Occipital lobe (tissue), 2 donors: ENCODE data around the gene RCAN2. TPM values are rescaled to one million over a fixed set of nuclear protein-coding genes. Genes with fewer than 3 reads are reported as not detected.
"Not testable (repeated sequence)": the region's sequence is repeated elsewhere in the genome, so short reads cannot be mapped to it uniquely, and the experiment has no call there.

Experiments
- DNase-seq: peaks from one replicate; lab custom pipeline; 2025; lab: John Stamatoyannopoulos, UW
- total RNA-seq: library from RNA; depleted of rRNA; stranded (reverse); fragments of >200 nt; gene quantifications from one replicate; pipeline ENCODE4 v1.2.3, GENCODE V29; 2014

Gene RCAN2
- total RNA-seq, 1 donor from 2014 or later: 7.0 TPM

DNA sequence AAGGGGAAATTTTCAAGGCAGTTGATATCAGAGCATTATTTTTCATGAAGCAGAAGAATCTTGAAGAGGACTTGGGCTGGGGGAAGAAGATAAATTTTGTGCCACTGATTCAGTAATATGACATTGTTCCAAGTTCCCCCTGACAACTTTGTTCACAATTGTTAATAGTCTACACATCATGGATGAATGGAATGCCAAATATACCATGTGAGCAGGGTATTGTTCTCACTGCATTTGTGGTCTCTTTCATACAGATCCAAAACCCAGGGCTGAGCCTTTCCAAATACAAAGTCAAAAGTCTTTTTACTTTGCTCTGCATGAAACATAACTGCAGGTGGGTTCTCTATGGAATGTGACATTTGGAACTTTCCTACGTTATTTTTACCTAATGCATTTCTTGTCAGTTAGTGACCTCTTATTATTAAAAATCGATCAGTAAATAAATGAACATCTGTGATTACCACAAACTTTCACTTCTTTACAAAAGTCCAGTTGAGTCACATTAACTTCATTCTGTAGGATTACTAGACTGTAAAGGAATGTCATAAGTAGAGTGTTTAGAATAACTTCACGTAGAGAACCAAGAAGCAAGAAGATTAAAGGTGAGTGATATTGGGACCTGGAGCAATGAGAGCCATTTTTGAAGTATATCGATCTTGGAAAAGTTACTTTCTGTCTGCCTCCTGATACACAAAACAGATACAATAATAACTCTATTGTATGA lies 100.9 kb downstream of the RCAN2 start:
- no peak for DNase-seq

DNA sequence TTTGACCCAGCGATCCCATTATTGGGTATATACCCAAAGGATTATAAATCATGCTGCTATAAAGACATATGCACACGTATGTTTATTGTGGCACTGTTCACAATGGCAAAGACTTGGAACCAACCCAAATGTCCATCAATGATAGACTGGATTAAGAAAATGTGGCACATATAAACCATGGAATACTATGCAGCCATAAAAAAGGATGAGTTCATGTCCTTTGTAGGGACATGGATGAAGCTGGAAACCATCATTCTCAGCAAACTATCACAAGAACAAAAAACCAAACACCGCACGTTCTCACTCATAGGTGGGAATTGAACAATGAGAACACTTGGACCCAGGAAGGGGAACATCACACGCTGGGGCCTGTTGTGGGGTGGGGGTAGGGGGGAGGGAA lies 103.5 kb downstream of the RCAN2 start:
- DNase-seq: not testable (repeated sequence)

DNA sequence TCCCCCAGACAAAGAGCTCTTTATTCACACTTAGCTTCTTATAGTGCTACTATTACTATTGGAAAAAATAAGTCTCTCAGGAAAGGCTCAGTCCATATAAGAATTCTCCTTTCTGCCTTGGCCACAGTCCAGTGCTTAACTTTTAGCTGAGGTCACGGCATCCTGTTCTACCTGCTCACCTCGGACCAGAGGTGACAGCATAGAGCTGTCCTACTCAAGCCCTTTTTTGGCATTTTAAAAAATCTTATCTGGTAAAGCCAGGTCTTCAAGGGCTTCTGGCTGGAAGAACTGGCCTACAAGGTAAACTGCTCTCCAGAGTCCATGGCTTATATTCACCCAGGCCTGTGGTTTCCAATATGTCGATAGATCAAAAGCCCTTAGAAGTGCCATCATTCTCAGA lies 109.7 kb downstream of the RCAN2 start:
- no peak for DNase-seq

DNA sequence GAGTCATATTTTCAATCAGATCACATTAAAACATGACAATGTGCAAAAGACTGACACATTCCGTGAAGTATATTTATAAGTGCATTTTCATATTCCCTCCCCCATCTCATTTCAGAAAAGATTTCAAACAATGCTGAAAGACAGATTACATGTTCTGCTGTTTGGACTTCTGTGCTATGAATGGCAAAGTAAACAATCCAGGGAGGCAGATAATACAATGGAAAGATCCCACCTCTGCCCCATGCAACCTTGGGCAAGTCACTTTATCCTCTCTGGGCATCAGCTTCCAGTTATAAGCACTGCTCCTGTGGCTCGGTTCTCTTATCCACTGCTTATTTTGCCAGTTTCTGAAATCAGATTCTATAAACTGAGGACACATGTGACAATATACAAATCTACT lies 110.2 kb downstream of the RCAN2 start:
- no peak for DNase-seq

DNA sequence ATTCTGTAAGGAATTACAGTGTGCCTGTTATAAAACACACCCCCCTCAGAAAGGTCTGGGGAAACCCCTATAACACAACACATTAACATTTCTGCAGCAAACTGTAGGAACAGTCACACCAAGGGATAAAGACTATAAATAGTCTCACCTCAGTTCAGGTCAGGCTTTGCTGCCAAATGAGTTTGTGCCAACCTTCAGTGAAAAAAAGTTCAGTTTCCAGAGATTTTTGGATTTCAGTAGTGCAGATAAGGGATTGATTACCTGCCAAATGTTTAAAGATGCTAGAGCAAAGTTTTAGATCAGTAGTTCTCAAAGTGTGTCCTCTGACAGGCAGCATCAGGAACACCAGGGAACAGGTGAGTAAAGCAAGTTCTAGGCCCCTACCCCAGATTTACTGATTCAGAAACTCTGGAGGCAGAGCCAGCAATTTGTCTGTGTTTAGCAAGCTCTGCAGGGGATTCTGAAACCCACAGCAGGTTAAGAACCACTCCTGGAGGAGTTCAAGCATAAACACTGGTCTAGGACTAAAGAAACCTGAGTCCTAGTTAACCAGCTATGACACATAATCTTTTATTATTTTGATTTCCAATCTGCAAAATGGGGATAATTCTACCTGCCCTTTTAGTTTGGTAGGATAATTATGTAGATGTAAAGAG lies 111.0 kb downstream of the RCAN2 start:
- DNase-seq: no peak

DNA sequence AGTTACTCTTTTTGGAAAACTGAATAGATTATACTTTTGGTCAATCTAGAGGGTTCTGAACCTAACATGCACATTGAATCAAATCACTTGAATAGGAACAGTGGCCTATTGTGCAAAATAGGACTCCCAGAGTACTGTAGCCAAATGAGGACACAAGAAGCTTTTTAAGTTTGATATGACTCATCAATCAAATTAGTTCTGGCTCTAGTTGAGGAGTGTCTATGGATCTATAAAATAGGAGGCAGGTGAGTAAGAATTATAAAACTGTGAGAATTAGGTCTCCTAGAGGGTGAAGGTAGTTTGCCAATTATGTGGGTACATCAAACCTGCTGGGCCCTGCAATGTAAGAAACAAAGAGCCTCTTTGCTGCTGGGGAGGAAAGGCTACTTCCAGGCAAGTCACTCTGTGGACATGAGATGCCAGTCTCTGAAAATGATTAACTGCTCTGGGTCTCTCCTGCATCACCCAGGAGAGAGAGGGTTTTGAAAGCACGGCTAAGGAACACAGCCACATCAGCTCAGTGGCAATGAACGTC lies 112.3 kb downstream of the RCAN2 start:
- DNase-seq: no peak

DNA sequence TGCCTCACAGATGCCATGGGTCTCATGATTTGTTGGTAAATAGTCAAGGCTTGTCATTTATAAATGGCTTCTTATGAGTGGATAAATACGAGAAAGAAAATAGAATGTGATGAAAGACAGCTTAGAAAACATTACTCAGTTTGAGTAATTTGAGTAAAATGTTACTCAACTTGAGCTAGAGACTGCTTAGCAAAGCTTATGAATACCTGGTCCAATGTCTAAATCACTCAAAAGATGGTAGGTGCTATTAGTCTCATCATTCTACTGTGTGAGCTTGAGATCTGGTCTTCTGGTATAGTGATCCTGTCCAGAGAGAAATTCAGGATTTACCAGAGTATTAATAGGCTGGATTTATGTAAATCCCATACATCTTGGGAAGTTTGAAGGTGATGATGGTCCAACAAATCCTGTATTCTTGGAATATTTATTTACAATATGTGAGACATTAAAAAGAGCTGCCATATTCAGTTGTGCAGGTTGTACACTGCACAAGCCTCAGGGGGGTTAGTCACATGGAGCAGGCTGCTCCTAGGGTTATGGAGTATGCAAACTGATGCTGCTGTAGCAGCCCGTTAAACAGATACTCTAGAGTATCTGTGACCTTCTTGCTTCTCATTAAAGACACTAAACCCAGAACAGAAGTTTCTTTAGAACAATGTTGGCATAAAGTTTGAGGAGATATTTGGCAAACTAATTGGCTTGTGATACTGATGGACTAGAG lies 112.9 kb downstream of the RCAN2 start:
- DNase-seq: no peak

DNA sequence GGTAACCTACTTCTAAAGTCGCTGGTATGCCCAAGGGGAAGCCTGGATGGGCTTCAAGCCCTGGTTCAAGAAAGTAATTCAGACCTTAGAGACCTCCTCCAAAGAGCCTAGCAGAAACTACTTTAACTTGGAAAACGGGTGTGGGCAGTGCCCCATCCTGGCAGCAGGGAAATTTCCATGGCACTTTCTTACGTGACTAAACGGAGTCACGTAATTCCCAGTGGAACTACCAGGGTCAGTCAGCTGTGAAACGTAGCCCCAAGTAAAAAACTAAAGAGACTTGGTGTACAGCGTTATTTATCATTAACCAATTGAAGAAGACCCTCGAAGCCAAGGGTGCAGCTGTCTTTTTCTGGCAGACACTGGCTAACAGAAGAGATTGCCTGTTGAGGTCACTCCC lies 114.0 kb downstream of the RCAN2 start:
- DNase-seq: no peak

DNA sequence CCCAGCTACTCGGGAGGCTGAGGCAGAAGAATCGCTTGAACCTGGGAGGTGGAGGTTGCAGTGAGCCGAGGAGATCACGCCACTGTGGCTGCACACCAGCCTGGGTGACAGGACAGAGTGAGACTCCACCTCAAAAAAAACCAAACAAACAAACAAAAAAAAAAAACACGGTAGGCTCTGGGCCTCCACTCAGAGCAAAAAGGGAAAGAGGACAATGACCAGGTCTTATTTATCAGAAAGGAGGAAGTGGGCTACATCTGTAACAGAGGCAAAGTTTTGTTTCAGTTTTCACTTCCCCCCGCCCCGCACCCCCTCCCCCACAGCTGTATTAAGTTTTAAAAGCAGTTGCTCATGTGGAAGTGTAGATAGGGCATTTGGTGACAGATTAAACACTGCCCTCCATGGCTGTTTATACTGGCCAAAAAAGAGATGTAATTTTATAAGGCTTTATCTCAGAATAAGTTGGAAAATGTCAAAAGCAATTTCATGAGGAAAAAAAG lies 114.6 kb downstream of the RCAN2 start:
- no peak for DNase-seq

DNA sequence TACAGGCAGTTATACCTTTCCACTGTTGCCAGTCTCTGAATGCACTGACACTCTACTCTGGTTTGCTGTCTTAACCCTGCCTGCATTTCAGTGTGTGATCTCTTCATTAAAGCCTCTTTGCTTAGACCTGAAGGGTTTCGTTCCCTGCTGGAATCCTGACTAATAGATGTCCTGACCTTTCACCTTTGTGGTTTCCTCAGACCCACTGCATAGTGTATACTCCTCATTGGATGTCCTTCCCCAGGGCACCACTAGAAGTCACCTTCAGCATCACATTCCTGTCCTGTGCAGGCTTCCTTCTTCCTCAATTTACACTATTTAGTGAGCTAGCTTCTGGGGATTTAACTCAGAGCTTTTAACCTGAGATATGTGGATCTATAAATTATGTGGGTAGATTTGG lies 120.6 kb downstream of the RCAN2 start:
- DNase-seq: no peak

DNA sequence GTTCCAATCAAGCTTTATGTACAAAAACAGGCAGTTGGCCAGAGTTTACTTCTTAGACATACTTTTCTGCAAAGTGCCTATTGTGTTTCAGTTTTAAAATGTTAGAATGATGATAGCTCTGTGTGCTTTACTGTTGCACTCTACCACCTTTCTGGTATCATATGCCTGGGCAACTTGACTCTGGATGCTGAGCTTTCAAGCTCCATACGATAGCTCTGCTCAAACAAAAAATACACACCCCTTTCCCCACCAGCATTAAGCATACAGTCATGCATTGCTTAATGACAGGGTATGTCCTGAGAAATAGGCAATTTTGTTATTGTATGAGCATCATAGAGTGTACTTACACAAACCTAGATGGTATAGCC lies 123.1 kb downstream of the RCAN2 start:
- no peak for DNase-seq

DNA sequence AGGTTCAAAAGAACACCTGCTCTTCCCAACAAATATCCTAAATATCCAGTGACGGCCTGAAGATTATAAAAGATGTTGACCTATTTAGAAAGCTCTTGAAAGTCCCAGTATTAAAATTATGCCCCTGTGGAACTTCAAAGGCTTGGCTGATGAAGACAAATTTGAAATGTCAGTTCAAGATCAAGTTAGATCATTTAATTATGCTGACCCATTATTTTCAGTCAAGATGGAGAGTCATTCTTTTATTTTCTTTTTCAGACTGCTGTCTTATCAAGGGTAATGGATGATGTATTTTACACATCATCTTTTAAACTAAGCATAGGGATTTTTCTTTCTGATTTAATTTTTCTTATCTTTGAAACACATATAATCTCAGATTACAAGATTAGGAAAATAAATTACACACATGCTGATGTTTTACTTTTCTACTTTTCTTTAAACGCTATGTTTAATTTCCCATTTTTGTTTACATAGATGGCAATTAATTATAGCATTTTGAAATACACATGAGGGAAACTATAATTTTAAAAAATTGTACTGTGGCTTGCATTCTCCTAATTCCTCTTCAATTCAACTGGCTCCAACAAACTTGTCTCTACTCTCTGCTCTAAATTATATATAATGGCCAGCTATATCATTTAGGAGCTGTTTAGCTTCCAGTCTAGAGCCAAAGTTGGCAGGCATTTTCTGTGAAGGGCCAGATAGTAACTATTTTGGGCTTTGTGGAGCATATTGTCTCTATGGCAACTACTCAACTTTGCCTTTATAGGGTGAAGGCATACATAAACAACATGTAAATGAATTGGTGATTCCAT lies 123.7 kb downstream of the RCAN2 start:
- no peak for DNase-seq

DNA sequence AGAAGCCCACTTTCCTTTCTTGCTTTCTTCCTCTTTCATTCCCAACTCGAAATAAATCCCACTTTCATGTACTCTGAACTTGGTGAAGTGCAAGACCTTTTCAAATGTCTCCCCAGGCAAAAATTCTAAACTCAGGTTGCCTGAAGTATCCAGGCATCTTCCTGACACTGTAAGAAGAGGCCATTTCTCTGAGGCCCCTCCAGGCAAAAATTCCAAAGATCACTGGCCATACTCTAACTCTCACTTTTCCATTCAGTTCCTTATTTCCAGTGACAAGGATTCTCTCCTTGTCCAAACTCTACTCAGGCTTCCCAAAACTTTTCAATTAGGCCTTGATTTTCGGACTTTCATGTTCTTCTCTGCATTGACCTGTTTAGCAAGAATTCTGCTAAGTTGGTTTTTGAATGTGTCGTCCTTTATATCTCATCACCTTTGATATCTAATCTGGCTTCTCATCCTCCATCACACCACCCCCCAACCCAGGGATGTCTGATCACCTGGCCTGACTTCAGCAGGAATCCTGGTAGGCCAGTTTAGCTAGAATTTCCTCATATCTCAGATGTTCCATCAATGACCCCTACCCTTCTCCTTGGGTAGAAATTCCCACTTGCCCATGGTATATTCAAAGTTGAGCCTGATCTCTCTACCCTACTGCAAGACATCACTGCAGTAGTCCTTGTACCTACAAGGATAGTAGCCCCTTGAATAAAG lies 124.9 kb downstream of the RCAN2 start:
- no peak for DNase-seq

DNA sequence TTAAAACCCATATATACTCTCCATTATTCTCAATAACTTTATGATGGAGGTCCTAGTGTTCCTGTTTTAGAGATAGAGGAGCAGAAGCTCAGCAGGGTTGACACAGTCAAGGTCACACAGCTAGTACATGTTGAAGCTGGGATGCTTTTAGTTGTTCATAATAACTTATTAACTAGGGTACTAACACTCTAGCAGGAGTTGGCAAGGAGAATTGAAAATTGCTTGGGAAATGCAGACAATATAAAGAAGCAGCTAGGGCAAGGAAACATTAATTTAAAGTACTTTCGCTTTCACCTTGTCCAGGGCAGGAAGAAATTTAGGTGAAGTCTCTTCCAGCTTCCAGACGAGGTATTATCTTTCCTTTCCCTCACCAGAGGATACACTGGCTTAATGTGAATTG lies 133.7 kb downstream of the RCAN2 start:
- no peak for DNase-seq

DNA sequence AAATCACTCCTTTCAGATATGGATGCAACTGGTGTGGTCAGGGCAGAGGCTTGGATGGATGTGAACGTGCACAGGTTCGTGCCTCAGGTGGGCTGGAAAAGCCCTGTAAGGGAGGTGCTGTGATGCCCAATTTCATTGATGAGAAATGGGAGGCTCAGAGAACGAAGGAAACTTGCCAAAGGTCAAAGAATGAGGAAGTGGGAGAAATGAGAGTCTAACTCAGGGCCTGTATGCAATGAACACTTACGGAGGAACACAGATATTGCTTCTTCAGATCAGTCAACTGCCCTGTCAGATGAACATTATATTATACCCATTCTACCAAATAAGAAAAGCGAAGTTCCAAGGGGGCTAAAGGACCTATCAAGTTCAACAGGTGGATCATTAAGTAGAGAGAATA lies 134.7 kb downstream of the RCAN2 start:
- no peak for DNase-seq

DNA sequence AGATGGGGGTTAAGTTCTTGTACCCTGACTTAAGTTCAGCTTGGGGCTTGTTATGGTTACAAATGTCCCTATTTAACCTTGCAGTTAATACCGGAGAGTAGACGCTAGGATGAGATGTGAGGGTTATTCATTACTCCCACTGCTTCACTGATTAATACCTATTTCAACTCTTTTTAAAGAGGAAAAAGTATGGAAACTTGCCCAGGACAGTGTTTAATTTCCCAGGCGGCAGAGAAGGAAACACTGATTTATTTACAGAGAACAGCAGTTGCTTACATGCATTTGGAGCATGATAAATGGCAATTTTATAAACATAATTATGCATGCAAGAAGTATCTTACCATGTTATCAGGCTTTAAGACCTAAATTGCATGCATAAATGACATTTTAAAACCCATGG lies 137.7 kb downstream of the RCAN2 start:
- DNase-seq: no peak

DNA sequence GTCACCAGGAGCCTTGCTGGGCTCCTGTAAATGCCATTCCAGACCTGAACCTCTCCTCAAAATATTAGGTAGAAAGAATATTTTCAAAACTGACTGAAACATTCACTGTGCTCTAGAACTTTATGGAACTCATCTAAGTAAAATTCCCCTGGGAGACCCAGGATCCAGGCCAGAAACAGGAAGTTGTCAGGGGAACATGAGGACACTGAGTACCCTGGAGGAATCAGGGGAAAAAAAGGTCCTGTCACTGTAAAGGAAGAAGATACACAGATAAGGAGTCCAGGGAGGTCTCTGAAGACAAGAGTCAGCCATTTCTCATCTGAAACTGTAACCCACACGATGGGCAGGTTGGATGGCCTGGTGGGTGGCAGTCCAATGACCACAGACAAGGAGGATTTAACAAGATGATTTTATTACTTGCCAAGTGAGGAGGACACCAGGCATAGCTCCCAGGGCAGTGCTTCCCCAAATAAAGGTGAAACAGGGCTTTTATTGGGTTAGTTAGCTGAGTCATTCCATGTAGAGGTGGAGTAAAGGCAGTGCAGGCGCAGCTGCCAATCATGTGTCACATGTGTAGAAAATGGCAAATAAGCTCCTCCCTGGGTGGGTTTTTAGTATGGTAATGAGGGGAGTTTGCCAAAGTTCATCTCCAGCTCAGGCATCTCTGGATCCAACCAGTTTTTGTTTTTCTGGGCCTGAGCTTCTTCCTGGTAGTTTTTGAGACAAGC lies 138.5 kb downstream of the RCAN2 start:
- DNase-seq: no peak

DNA sequence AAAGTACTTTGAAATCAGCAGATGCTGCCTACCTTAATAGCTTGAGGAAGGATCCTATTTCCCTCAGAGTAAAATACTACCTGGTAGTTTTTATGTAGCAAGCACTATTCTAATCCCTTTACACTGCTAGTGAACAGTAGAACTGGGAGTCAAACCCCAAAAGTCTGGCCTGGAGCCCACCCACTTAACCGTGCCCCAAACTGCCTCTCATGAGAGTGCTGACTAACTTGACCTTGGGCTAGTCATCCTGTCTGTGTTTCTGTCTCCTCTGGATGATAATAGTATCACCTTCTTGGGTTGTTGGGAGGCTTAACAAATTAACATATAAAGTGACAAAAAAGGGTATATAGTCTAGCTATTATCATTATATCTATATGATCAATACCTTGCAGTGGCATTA lies 140.5 kb downstream of the RCAN2 start:
- DNase-seq: no peak

DNA sequence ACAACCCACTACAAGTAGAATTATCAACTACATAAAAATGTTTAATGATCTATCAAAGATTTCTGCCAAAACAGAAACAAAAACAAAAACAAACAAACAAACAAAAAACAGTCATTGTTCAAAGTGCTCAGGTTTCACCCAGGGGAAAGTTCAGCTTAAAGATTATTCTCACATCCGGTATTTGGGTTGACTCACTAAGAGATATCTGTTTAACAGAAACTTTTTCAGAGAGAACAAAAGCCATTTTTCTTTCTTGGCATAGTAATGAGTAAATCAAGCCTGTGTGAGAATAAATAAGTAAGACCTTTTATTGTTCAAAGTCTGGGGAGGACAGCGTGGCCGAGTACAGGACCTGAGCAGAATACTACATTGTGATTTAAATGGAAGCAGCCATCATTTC lies 143.6 kb downstream of the RCAN2 start:
- DNase-seq: no peak

DNA sequence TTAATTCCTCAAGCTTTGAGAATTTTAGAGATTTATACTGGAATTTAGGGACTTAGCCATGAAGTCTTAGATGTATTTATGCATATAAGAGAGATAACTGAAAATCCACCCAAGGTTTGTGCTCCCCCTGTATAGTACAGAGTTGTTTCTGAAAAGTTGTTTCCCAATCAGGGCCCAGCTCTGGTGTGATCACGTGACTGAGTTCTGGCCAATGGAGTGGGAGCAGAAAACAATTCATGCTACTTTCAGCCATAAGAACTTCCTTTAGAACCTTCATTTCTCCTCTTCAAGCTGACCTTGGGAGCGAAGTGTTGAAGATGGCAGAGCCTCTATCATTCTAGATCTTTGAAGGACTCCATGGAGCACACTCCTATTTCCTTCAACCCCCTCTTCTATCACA lies 151.0 kb downstream of the RCAN2 start:
- no peak for DNase-seq
